ENCODE data around the gene ZDHHC8. TPM values are rescaled to one million over a fixed set of nuclear protein-coding genes. Genes with fewer than 3 reads are reported as not detected.

The ZDHHC8 gene
- total RNA-seq, 2 experiments from 2014 or later, result 44.5 to 44.8 TPM

- Mint-ChIP-seq H3K27ac (peak overlapping the region; percentile 61), H3K9me3 (no peaks in the 10 kb centered on the region), H3K27me3 (no peaks in the 10 kb centered on the region), H3K4me1 (ENCODE audit: low read depth) (peaks cover 53% of the 10 kb centered on the region), H3K36me3 (ENCODE audit: low read depth) (peaks cover 65% of the 10 kb centered on the region), H3K4me3 (no peak overlapping the region)
- ChIA-PET CTCF (interaction anchor here (3.9 kb wide), 1 partner anchor 9 kb away, joined by 43 read pairs; no protein-coding TSS in a partner anchor), POLR2A (interaction anchor here (1.3 to 4.0 kb wide), 5 partner anchors 10 to 23 kb away, joined by 4 to 36 read pairs (median 7); partner anchors contain the start of genes DGCR8, RANBP1 and TRMT2A)
- intact Hi-C loops (cut with micrococcal nuclease), result no loop called here
- TF ChIP-seq CTCF (IDR thresholded peaks at IDR 0.05), result peak; percentile 24
- no peak for DNase-seq
- ATAC-seq, result no peak
Measured at GRCh38 chr22:20102203-20102780, 29.3 kb upstream of the ZDHHC8 start.

- H3K27me3 Mint-ChIP-seq, result no peaks in the 10 kb centered on the region
Measured at GRCh38 chr22:20105456-20106204, 26.0 kb upstream of the ZDHHC8 start.

GRCh38 chr22:20106205-20106848 is 25.3 kb upstream of the ZDHHC8 start:
- ATAC-seq (no peak), DNase-seq (no peak)
- intact Hi-C loops (cut with micrococcal nuclease), result no loop called here
- H3K27ac Mint-ChIP-seq, result peak overlapping the region; percentile 20
- peaks cover 41% of the 10 kb centered on the region for H3K36me3 Mint-ChIP-seq (ENCODE audit: low read depth)
- H3K9me3 Mint-ChIP-seq, result no peaks in the 10 kb centered on the region
- no peak overlapping the region for H3K4me3 Mint-ChIP-seq
- H3K4me1 Mint-ChIP-seq (ENCODE audit: low read depth), result peaks cover 24% of the 10 kb centered on the region
- no peaks in the 10 kb centered on the region for H3K27me3 Mint-ChIP-seq
- TF ChIP-seq CTCF (IDR thresholded peaks at IDR 0.05), result no peak
- CTCF ChIA-PET, result interaction anchor here (1.0 to 1.8 kb wide), 3 partner anchors 11 to 72 kb away, joined by 3 to 4 read pairs (median 3); partner anchors contain the start of gene TRMT2A
- POLR2A ChIA-PET, result interaction anchor here (1.0 to 2.7 kb wide), 4 partner anchors 9 to 16 kb away, joined by 3 to 20 read pairs (median 4); partner anchors contain the start of genes RANBP1 and TRMT2A

More at GRCh38 chr22:20105456-20106204, 26.0 kb upstream of the ZDHHC8 start:
- Mint-ChIP-seq H3K36me3 (ENCODE audit: low read depth) (peaks cover 40% of the 10 kb centered on the region), H3K4me3 (no peak overlapping the region), H3K27ac (peak overlapping the region; percentile 63), H3K9me3 (no peaks in the 10 kb centered on the region), H3K4me1 (ENCODE audit: low read depth) (peaks cover 24% of the 10 kb centered on the region)
- TF ChIP-seq CTCF (IDR thresholded peaks at IDR 0.05), result no peak
- ATAC-seq (no peak), DNase-seq (no peak)
- intact Hi-C loops (cut with micrococcal nuclease), result no loop called here
- POLR2A ChIA-PET, result interaction anchor here (1.0 to 2.7 kb wide), 5 partner anchors 8 to 17 kb away, joined by 3 to 20 read pairs (median 4); partner anchors contain the start of genes RANBP1 and TRMT2A
- CTCF ChIA-PET, result interaction anchor here (1.0 to 1.8 kb wide), 2 partner anchors 12 to 24 kb away, joined by 3 to 4 read pairs; partner anchors contain the start of gene TRMT2A

GRCh38 chr22:20106849-20107237 is 24.8 kb upstream of the ZDHHC8 start:
- peaks cover 24% of the 10 kb centered on the region for H3K4me1 Mint-ChIP-seq (ENCODE audit: low read depth)
- intact Hi-C loops (cut with micrococcal nuclease), result no loop called here
- no peaks in the 10 kb centered on the region for H3K9me3 Mint-ChIP-seq
- TF ChIP-seq CTCF (IDR thresholded peaks at IDR 0.05), result no peak
- no peak for ATAC-seq
- H3K4me3 Mint-ChIP-seq, result no peak overlapping the region
- POLR2A ChIA-PET, result interaction anchor here (1.0 to 2.0 kb wide), 3 partner anchors 8 to 16 kb away, joined by 3 to 6 read pairs (median 3); no protein-coding TSS in a partner anchor
- no peak for DNase-seq
- H3K27ac Mint-ChIP-seq, result no peak overlapping the region
- H3K27me3 Mint-ChIP-seq, result no peaks in the 10 kb centered on the region
- CTCF ChIA-PET, result interaction anchor here (1.1 kb wide), 1 partner anchor 73 kb away, joined by 3 read pairs; no protein-coding TSS in a partner anchor
- peaks cover 37% of the 10 kb centered on the region for H3K36me3 Mint-ChIP-seq (ENCODE audit: low read depth)
